ENCODE data around the gene SLC39A11.
"Not testable (repeated sequence)": the region's sequence is repeated elsewhere in the genome, so short reads cannot be mapped to it uniquely, and the experiment has no call there.

The SLC39A11 gene

GRCh38 chr17:72658675-72659074 lies 433.8 kb downstream of the SLC39A11 start:
- no peak for DNase-seq (ENCODE audit: low read depth in 3 of 3)

GRCh38 chr17:72657467-72658317 lies 434.8 kb downstream of the SLC39A11 start:
- no peak for DNase-seq (ENCODE audit: low read depth in 3 of 3)

GRCh38 chr17:72656130-72656763 lies 436.2 kb downstream of the SLC39A11 start:
- DNase-seq (ENCODE audit: low read depth in 3 of 3), result no peak

- no peak for DNase-seq (ENCODE audit: low read depth in 3 of 3)
These were observed 437.8 kb downstream of the SLC39A11 start for GRCh38 chr17:72654706-72655105.

GRCh38 chr17:72651988-72652387 lies 440.5 kb downstream of the SLC39A11 start:
- DNase-seq (ENCODE audit: low read depth in 3 of 3), result no peak

GRCh38 chr17:72648702-72649101 lies 443.8 kb downstream of the SLC39A11 start:
- no peak for DNase-seq (ENCODE audit: low read depth in 3 of 3)

GRCh38 chr17:72646176-72646575 lies 446.3 kb downstream of the SLC39A11 start:
- DNase-seq (ENCODE audit: low read depth in 3 of 3), result no peak

- no peak for DNase-seq (ENCODE audit: low read depth in 3 of 3)
These were observed 448.0 kb downstream of the SLC39A11 start for GRCh38 chr17:72644492-72644891.

GRCh38 chr17:72643575-72644216 lies 448.8 kb downstream of the SLC39A11 start:
- DNase-seq (ENCODE audit: low read depth in 3 of 3), result no peak

- no peak for DNase-seq (ENCODE audit: low read depth in 3 of 3)
These were observed 449.8 kb downstream of the SLC39A11 start for GRCh38 chr17:72642720-72643119.

GRCh38 chr17:72640415-72641165 lies 451.9 kb downstream of the SLC39A11 start:
- no peak for DNase-seq (ENCODE audit: low read depth in 3 of 3)

GRCh38 chr17:72639711-72640110 lies 452.8 kb downstream of the SLC39A11 start:
- DNase-seq (ENCODE audit: low read depth in 3 of 3), result no peak

GRCh38 chr17:72638932-72639331 lies 453.6 kb downstream of the SLC39A11 start:
- DNase-seq (ENCODE audit: low read depth in 3 of 3), result not testable (repeated sequence)

- DNase-seq (ENCODE audit: low read depth in 3 of 3), result no peak
These were observed 457.4 kb downstream of the SLC39A11 start for GRCh38 chr17:72635034-72635635.

GRCh38 chr17:72634621-72635020 lies 457.9 kb downstream of the SLC39A11 start:
- no peak for DNase-seq (ENCODE audit: low read depth in 3 of 3)

GRCh38 chr17:72631949-72632684 lies 460.4 kb downstream of the SLC39A11 start:
- no peak for DNase-seq (ENCODE audit: low read depth in 3 of 3)

GRCh38 chr17:72631568-72631948 lies 460.9 kb downstream of the SLC39A11 start:
- no peak for DNase-seq (ENCODE audit: low read depth in 3 of 3)

- no peak for DNase-seq (ENCODE audit: low read depth in 3 of 3)
These were observed 467.8 kb downstream of the SLC39A11 start for GRCh38 chr17:72624652-72625051.

GRCh38 chr17:72624226-72624625 lies 468.3 kb downstream of the SLC39A11 start:
- DNase-seq (ENCODE audit: low read depth in 3 of 3), result no peak

- no peak for DNase-seq (ENCODE audit: low read depth in 3 of 3)
These were observed 469.6 kb downstream of the SLC39A11 start for GRCh38 chr17:72622661-72623433.

Data from stimulated activated CD4-positive, alpha-beta T cell treated with anti-CD3 and anti-CD28 coated beads, TNF-alpha, amount 100 ng/mL, for 48 hours (primary cell).